NCI-H345 treated with DMSO at 0.1 percent for 48 hours (cell line): ENCODE results near the gene ZNF516.
"Not testable (repeated sequence)": the region's sequence is repeated elsewhere in the genome, so short reads cannot be mapped to it uniquely, and the experiment has no call there.

Source experiments
- DNase-seq: peaks from one replicate; lab custom pipeline; 2025; ENCODE audit not compliant: unreplicated experiment; lab: John Stamatoyannopoulos, UW

The ZNF516 gene

GRCh38 chr18:76495006-76495370, at the start of gene ZNF516:
TSS of gene ZNF516 (minus strand) at chr18:76495242. CDS start at chr18:76443054, 52,188 bp downstream.
- DNase-seq, result no peak

- DNase-seq, result no peak
These were observed 43.8 kb upstream of the ZNF516 start for GRCh38 chr18:76538846-76539245.

- no peak for DNase-seq
These were observed 42.6 kb upstream of the ZNF516 start for GRCh38 chr18:76537621-76538020.

GRCh38 chr18:76536593-76536992, 41.6 kb upstream of the ZNF516 start:
- DNase-seq, result not testable (repeated sequence)

- DNase-seq, result no peak
These were observed 37.8 kb upstream of the ZNF516 start for GRCh38 chr18:76532875-76533274.

- no peak for DNase-seq
These were observed 35.8 kb upstream of the ZNF516 start for GRCh38 chr18:76530846-76531245.

GRCh38 chr18:76530391-76530790, 35.3 kb upstream of the ZNF516 start:
- DNase-seq, result no peak

GRCh38 chr18:76529433-76529811, 34.4 kb upstream of the ZNF516 start:
- no peak for DNase-seq

GRCh38 chr18:76528477-76529432, 33.7 kb upstream of the ZNF516 start:
- DNase-seq, result no peak

- no peak for DNase-seq
These were observed 30.9 kb upstream of the ZNF516 start for GRCh38 chr18:76525911-76526310.

GRCh38 chr18:76524900-76525698, 30.1 kb upstream of the ZNF516 start:
- peak; percentile 81 for DNase-seq

GRCh38 chr18:76524477-76524876, 29.4 kb upstream of the ZNF516 start:
- no peak for DNase-seq

- DNase-seq, result no peak
These were observed 27.5 kb upstream of the ZNF516 start for GRCh38 chr18:76522551-76522950.

GRCh38 chr18:76522122-76522503, 27.1 kb upstream of the ZNF516 start:
- peak; percentile 64 for DNase-seq

GRCh38 chr18:76521417-76522121, 26.5 kb upstream of the ZNF516 start:
- DNase-seq, result peak; percentile 64

- peak; percentile 45 for DNase-seq
These were observed 24.0 kb upstream of the ZNF516 start for GRCh38 chr18:76518860-76519538.

- DNase-seq, result peak; percentile 55
These were observed 23.2 kb upstream of the ZNF516 start for GRCh38 chr18:76518123-76518859.

- DNase-seq, result no peak
These were observed 20.5 kb upstream of the ZNF516 start for GRCh38 chr18:76515576-76515975.

GRCh38 chr18:76514573-76514972, 19.5 kb upstream of the ZNF516 start:
- no peak for DNase-seq

GRCh38 chr18:76507830-76508385, 12.9 kb upstream of the ZNF516 start:
- no peak for DNase-seq
